ENCODE measurements around the gene SPATA2L.

GRCh38 chr16:89716493-89716892, 15.0 kb upstream of the SPATA2L start:
- TF ChIP-seq CTCF (IDR thresholded peaks at IDR 0.05; ENCODE audit: insufficient read depth, low read depth, low read length) (no peak), EZH2 (IDR thresholded peaks at IDR 0.05; ENCODE audit: insufficient read depth, low read length) (no peak)
